ENCODE measurements around the gene DAB1.
"Not testable (repeated sequence)": the region's sequence is repeated elsewhere in the genome, so short reads cannot be mapped to it uniquely, and the experiment has no call there.

DAB1 gene

DNA sequence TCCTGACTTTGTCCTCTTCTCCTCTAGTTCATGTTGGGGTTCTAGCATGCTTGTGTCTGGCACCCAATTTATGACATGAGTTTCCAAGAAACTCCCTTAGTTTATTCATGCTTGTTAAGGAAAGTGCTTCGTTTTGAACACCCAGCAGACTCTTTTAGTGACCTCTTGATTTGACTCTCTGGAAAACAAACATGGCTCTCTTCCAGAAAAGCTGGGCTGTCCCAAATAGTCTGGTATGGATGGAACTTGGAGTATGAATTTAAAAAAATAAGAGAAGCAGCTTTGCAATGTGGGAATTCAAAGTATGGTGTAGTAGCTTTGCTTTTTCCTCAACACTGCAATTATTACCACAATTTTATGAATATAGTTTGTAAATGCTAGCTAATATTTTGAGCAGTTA, 314.6 kb downstream of the DAB1 start:
- DNase-seq: no peak

DNA sequence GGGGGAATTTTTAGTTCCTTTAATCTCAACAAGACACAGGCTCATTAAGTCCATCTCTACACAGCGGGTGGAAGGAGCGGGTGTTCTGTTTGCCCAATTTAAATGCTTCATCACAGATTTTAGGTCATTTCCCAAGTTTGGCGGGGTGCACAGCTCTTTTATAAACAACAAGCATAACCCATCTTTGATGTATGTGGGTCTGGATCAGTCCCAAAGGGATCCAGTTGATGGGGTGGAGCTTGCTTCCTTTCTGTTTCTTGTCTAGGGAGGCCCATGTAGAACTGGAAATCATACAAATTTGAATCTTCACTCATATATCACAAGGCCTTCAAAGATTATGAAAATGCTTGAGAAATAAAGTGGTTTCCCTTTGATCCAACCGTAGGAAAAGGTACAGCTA, 317.6 kb downstream of the DAB1 start:
- no peak for DNase-seq

DNA sequence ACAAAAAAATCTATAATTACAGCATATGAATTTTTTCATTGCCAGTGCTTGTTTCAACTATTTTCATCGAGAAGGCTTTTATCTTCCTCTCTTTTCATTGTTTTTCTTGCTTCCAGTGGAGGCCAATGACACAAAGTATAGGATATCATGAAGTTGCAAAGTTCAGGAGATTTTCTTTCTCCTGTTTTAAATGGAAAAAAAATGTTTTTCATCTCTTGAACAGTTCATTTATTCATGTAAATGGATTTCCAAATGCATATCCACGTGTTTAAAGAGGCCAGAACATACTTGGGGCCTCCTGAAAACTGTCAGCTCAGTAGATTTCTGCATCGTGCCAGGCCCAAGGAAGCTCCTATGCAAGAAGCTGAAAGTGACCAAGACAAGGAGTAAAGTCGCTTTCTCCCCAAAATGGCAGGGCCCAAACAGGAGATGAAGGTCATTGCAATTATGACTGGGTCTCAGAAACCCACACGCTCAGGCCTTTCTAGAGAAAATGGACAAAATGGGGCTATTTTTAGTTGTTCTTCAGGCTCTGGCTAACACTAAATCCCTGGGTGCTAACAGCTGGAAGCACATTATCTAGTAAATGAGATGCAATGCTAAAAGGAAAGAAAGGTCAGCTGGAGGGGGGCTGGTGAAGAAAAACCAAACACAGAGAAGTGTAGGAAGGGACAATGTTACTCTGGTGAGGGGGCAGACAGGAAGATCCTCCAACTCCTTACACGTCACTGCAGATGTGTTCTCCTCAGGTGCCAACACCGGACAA, 321.1 kb downstream of the DAB1 start:
- no peak for DNase-seq

DNA sequence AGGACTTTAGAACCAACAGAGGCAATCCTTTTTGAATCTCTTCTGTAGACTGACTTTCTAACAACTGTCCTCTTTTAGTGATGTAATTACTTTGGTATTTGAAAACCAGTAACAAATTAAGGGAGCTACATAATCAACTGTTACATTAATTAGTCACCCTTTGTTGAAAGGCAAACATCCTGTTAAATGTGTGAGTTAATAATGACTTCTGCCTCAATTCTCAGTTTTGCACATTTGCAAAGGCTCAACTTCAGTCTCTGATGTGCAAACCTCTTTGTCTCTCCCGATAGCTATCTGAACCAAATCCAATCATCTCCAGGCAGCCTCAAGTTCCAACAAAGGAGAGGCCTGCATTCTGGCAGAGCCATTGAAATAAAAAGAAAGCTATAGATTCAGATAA, 322.7 kb downstream of the DAB1 start:
- DNase-seq: no peak

DNA sequence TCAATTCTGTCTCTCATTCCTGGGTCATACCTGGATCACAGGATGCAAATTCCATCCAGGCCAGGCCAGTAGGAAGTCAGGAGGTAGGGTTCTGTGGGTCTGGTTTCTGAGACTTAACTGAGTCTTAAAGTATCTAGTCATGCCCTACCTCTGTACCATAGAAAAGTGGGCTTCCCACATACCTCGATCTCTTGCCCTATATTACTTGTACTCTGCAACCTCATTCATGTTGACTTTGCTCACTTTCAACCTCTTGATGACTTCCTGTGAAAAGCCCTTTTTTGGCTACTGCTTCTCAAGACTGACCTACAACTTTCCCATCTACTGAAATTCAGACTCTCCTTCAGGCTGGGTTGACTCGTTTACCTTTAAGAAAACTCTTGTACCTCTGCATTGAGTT, 329.1 kb downstream of the DAB1 start:
- DNase-seq: no peak

DNA sequence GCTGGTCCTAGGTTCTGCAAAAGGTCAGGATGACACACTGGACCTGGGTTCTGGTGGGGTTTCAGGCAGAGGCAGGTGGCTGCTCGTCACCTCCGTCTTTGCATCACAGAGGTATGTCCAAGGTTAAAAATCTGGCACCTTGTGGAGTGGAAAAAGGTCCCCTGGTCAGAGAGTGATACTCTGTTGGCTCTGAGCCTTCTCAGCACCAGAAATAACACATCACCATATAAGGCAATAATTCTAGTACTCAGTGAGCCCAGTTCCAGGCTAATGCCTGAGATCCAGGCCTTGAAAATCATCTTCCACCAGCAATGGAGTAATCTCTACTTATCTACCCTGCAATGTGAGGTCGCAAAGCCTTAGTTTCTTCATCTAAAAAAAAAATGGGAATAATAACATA, 330.7 kb downstream of the DAB1 start:
- DNase-seq: no peak

DNA sequence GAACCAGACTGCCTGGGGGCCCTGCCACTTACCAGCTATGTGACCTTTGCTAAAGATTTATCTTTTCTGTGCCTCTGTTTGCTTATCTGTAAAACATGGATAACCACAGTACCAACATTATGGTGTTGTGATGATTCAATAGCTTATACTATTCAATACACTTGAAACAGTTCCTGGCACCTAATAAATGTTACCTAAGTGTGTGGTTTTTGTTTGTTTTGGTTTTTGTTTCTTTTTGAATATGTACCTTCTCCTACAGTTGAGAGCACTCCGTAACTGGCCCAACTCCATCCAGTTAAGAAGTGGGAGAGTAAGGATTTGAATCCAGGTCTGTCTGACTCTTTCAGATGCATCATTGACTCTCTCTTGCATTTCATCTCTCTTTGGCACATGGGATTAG, 332.2 kb downstream of the DAB1 start:
- DNase-seq: no peak

DNA sequence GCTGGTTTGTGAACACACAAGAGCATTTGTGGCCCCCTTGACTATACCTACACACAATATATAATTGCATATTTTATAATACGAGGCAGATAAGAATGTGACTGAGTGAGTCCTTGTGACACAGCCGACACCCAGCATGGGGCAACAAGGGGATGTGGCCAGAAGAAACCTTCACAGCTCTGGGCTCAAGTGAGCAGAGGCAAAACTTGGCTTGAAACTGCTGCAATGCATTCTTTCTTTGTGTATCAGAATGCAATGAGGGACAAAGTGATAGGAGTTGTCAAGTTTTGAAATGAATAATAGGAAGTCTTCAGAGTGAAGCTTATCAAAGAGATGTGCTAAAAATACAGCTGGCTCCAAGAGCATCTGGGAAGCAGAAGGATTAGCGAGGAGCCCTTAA, 334.0 kb downstream of the DAB1 start:
- DNase-seq: no peak

DNA sequence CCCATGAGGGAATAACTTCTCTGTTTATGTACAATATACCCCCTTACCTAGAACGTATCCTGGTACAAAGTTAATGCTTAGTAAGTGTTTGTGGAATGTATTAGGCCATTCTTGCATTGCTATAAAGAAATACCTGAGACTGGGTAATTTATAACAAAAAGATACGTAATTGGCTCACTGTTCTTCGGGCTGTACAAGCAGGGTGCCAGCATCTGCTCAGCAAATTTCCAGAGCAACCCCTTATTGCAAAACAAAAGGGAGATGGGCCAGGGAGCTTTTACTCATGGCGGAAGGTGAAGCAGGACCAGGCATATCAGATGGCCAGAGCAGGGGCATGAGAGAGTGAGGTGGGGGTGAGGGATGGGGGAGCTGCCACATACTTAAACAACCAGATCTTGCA, 334.6 kb downstream of the DAB1 start:
- DNase-seq: no peak

DNA sequence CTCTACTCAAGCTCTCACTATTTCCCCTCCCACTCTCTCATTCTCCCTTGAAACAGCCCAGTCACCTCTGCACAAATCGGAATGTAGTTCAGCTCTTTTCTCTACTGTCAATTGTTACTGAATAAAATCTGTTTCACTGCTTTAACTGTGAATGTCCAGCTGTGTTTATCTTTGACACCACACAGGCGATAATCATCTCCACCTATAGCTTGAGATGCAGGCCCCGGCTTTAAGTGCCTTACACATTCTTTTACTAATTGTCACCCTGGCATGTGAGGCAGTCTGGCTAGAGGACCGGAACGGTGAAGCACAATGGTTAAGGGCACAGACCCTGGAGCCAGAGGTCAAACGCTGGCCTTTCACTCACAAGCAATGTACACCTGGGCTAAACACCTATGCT, 335.2 kb downstream of the DAB1 start:
- DNase-seq: no peak

DNA sequence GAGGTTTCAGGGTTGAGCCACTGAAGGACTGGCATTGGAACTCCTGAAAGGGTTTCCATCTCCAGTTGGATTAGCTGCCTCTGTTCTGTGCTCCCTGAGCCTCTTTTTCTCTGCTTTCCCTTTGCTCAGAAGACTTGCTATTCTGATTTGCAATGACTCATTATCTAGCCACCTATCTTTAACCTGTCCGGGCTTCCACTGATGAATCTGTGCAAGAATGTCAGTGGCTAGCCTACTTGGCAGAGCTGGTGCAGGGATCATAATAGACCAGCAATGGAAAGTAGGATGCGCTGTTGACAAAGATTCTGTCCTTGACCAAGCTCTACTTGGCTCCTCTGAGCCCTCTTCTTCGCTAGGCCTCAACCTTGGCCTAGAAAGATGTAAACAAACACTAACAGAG, 336.2 kb downstream of the DAB1 start:
- not testable (repeated sequence) for DNase-seq

DNA sequence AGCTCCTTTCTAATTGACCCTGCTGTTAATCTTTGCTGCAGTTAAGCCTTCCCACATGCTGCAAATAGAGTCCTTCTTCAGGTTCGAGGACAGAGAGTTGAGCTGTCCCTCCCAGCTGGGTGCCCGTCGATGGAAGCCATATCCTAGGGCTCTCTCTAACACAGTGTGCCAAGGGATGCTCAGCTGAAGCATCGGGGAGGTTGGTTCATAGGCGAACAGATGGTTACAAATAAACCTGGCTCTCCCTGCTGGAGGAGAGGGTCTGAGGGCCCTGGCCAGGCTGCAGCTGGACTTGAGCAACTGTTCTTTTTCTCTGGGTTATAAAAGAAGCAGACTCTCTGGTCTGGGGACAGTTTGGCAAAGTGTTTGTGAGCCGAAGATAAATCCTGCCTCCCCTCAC, 337.7 kb downstream of the DAB1 start:
- DNase-seq: no peak

DNA sequence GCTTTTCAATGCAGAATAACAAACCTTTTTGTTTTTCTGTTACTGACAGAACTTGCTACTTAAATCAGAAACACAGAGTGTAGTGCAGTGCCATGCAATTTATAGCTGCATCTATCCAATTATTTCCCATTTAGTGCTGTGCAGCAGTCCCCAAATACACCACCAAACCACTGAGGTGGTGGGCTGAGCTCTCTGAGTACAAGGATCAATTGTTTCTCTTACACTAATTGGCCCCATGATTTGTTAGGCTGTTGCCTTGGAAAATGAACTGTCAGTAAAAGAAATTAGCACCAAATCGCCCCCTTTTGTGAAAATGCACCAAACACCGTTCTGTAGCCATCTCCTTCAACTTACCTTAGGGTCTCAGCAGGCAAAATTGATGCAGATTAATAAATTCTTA, 339.2 kb downstream of the DAB1 start:
- DNase-seq: no peak

DNA sequence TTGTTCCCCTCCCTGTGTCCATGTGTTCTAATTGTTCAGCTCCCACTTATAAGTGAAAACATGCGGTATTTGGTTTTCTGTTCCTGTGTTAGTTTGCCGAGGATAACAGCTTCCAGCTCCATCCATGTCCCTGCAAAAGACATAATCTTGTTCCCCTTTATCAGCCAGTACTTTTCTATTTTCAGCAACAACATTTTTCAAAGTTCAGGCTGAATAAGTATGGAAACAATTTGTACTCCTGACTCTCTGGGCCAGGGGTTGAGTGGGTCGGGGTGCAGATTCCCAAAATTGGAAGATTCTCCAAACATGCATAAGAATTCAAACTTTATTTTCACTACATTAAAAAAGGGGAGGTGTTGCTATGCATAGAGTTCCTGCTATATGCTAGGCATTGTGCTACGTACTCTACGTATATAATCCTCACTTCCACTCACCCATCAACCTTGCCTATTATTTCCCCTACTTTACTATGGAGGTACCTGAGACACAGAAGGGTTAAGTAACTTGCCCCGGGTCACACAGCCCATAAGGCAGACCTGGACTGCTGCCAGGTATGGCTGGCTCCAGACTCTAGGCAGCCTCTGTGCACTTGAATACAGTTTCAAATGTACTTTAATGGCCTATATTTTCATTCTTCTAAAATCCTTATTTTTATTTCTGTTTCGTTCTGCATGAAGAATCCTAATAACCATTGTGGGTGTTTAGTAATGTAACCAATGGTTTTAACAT, 341.0 kb downstream of the DAB1 start:
- DNase-seq: no peak

DNA sequence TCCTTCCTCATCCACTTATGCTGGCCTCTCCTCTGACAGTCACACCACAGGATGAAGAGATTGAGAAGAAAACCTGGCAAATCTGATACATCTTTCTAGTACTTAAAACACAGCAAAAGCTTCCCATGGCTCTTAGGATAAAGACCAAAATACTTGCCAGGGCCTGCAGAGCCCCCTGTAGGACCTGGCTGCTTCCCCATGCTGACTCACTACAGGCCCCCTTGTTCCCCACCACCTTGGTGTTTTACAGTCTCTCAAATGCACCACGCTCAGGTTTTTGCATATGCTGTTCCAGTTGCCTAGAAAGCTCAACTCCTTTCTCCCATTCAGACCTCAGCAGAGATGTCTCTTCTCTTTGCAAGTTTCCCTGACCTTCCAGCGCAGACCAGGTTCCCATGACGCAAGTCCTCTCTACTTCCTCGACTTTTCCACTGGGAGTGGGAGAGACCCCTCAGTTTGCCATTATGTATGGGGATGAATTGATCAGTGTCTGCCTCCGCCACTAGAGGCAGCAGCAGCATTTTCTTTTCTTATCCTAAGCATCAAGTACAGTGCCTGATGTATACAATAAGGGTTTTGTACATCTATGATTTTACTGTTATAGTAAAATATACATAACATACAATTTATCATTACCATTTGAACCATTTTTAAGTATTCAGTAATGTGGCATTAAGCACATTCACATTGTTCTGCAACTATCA, 344.3 kb downstream of the DAB1 start:
- no peak for DNase-seq

DNA sequence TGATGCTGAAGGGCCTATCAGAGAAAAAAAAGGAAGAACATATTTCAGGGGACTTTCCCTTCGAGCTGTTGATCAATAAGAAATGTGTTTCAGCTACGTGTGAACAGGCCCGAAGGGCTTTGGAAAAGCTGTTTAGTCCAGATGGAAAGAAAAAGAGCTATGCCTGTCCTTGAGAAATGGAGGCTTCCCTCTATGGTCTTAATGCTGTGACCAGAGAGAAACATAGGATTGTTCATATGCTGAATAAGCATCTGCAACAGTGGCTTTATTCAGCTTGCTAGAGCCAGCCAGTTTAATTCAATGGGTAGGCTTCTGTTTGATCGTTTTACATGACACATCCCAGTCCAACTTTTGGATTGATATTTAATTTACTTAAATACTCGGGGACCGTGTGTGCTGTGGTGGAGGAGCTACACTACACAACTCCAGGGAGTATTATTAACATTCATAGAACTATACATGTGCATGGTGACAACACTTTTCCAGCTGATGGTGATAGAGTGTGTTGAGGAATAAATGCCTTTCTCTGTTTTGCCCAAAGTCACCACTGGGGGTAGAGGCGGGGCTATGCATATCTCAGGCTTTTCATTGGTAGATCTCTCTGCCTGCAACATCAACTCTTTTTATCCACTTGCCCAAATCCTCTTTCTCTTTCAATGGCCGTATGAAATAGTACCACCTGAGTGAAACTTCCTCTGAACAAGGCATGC, 351.3 kb downstream of the DAB1 start:
- DNase-seq: no peak

DNA sequence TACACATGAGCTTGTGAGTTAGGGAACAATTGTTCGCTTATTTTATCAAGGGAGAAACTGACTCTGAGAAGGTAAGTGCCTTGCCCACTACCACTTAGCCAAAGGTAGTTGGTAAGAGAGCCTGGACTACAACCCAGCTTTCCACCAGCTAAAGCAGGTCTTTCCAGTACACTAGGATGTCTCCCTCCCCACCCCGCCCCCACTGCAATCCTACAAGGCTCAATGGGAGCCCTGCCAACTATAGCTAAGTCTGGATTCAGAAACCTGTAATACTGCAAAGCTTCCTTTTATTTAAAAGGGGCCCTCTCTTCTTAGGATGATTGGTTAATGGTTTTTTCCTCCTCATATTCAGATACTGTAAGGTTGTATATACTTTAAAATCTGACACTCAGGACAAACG, 356.0 kb downstream of the DAB1 start:
- DNase-seq: no peak

DNA sequence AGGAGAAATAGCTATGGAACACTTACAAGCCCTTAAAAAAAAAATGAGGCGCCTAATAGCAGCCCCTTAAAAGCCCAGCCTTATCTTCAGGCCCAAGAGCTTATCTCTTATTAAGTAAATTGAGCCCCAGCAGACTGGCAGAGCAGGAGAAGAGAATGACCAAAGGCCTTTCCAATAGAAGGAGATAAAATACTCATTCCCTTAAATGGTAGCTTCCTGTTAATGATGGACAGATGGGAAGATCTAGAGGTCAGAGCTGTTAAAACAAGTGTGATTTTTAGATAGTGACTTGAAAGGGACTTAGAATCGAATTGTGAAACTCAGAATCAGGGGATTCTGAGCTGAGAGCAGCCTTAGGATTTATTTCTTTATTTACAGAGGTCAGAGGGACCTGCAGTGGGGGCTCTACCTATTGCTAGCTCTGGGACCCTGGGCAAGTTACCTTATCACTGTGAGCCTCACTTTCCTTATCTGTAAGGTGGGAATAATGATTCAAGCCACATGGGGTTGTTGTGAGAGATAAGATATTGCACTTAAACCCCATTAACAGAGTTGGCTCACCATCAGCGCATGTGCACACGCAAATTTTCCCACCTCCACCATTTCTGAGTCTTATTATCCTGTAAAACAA, 356.8 kb downstream of the DAB1 start:
- no peak for DNase-seq

DNA sequence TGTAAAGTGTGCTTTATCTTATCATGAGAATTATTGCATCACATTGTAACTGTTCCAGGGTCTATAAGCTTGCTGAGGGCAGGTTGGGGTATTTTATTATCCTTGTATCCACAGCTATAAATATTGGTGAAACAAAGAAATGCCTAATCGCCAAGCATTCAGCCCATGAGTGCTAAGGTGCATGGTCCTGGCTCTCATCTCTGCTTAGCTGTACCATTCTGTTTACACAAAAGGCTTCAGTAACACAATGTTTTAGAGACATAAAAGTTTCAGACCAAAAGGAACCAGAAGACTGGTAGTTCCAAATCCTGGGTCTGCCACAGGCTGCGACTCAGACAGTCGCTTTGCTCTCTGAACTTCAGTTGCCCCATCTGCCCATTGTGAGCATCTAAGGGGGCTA, 358.4 kb downstream of the DAB1 start:
- DNase-seq: no peak

DNA sequence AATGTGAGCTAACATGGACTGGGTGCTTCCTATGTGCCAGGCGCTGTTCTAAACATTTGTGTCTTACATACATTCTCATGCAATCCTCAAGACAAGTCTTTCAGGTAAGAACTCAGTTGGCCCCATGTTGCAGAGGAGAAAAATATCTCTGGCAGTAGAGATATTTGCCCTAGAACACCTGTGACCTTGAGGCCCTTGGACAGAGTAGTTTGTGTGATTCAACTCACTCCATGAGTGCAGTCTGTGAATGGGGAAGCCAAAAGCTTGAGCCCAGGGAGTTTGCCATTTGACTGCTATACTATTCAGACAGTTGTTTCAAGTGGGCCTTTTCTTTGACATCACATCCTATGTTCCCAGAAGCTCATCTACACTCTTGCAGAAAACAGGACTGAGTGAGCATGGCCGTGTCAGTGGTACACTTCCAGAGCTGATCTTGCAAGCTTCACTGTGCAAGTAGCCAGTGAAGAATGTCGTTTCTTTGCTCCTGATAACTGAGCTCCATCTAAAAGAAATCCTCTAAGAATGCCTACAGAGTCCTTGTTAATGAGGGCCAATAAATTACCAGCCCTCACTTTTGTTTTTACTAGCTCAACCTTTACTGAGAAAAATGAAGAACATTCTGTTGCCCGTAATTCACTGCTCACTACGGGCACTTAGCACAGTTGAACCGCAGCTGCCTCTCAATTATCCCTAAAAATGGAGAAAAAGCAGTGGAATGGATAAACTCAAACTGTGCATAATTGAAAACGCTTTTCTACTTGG, 359.3 kb downstream of the DAB1 start:
- no peak for DNase-seq

DNA sequence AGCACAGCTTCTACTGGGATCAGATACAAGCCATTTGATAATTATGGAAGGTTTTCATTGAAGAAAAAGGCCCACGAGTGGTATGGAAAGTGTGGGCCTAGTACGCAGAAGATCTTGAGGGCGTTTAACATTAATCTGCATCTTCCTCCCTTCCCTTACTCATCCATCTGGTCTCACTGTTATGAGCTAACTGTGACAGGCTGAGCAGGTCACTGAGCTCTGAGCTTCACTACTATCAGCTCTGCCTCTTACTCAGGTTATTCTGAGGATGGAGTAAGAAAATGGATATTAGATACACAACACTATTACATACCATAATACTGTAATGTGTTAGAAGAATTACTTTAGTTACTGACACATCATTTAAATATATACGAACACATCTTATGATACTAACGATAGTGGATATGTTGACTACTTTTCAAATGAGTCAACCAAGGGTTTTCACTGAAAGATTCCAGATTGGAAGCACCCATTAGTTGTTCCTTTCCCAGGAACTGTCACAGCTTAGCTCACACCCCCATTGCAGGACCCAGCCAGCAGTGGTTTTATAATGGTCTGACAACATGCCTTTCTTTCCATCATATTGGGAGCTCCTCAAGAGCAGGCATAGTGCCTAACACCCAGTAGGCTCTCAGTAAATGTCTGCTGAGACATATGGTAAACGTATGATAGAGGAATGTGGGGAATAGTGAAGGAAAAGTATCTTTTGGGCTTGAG, 360.3 kb downstream of the DAB1 start:
- DNase-seq: no peak

DNA sequence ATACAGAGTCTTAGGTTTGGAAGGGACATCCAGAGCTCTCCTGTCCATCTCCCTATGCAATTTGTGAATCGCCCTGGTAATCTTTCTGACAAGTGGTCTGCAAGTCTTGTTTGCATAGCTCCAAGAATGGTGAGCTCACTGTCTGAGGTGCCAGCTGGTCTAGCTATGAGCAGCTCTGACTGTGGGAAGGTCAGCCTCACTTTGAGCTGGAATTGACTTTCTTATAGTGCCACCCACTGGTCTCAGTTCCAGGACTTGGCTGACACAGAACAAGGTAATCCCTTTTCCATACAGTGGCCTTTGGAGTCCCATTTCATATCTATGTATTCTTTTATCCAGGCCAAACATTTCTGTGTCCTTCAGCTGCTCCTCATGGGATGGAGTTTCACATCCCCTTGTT, 362.5 kb downstream of the DAB1 start:
- DNase-seq: no peak
